Body of pancreas (tissue), 4 donors: Measurements from ENCODE around the gene TAF4B. TPM values are rescaled to one million over a fixed set of nuclear protein-coding genes. Genes with fewer than 3 reads are reported as not detected.

Experiments
- ATAC-seq: fragments of 150-250 bp; one replicate; pipeline ENCODE4 v1.9.1; 2016
- DNase-seq, 4 donors: peaks; one replicate each; pipeline ENCODE4 v3.0.0-alpha.2; 2019
- H3K27ac ChIP-seq, 4 donors: fragments of 200-600 bp; sonication (generic); 1 replicate in 3 of 4; 2 replicates in 1 of 4; pipeline versions ENCODE4 v1.5.1 to v1.6.1; 2016 to 2019; ENCODE audit warnings: mild to moderate bottlenecking in 1 of 4, mixed read lengths in 1 of 4, moderate library complexity in 1 of 4
- H3K27me3 ChIP-seq, 2 donors: fragments of 200-600 bp; sonication (generic); one replicate each; pipeline ENCODE4 v1.6.0; 2016; ENCODE audit warnings: mild to moderate bottlenecking in 1 of 2
- H3K36me3 ChIP-seq, 2 donors: fragments of 200-600 bp; sonication (generic); replicated peaks in 1 of 2; 2 replicates each; pipeline ENCODE4 v1.5.1; 2016; ENCODE audit warnings: low read depth in 2 of 2; ENCODE audit not compliant: insufficient read depth in 1 of 2
- H3K4me1 ChIP-seq: fragments of 200-600 bp; sonication (generic); one replicate; pipeline ENCODE4 v1.6.0; 2016
- H3K4me3 ChIP-seq, 2 donors: fragments of 200-600 bp; sonication (generic); 1 replicate in 1 of 2; 2 replicates in 1 of 2; pipeline ENCODE4 v1.5.1; 2016 to 2019
- H3K9me3 ChIP-seq, 3 donors: fragments of 200-600 bp; sonication (generic); 1 replicate in 2 of 3; 2 replicates in 1 of 3; pipeline ENCODE4 v1.5.1; 2016
- CTCF ChIP-seq, 7 experiments: fragments of 450-650 bp in 4 of 7; fragments of 200-600 bp in 3 of 7; sonication (generic) in 3 of 7; IDR thresholded peaks; one replicate each; pipeline ENCODE4 v1.5.1; 2016 to 2019; ENCODE audit warnings: antibody characterized with exemption in 7 of 7
- POLR2A ChIP-seq, 3 donors: fragments of 450-650 bp; IDR thresholded peaks; one replicate each; pipeline ENCODE4 v1.6.1; 2016; ENCODE audit warnings: antibody characterized with exemption in 3 of 3, mild to moderate bottlenecking in 2 of 3
- WGBS, 2 donors: methylation state at CpG; one replicate each; pipeline ENCODE4 v1.1.5; 2017; 5-methylcytosine and 5-hydroxymethylcytosine counted together
- intact Hi-C: fragments of 100-400 bp; cut with DNase I; formaldehyde crosslinking; loops from one replicate; pipeline ENCODE4 v1.15.1; 2023
- total RNA-seq, 2 donors: library from RNA; depleted of rRNA; stranded (reverse); fragments of >200 nt; gene quantifications; one replicate each; pipeline ENCODE4 v1.1.0, GENCODE V29; 2016

Gene TAF4B
- total RNA-seq, 2 donors from 2014 or later, result 4.2 to 12.2 TPM

GRCh38 chr18:26356045-26356785 is 130.0 kb downstream of the TAF4B start:
- TF ChIP-seq CTCF (IDR thresholded peaks at IDR 0.05) (no peak), POLR2A (IDR thresholded peaks at IDR 0.05) (no peak)
- Histone ChIP-seq H3K36me3 (no peaks in the 10 kb centered on the region), H3K4me1 (no peaks in the 10 kb centered on the region), H3K4me3 (no peak overlapping the region), H3K27me3 (no peaks in the 10 kb centered on the region), H3K9me3 (no peaks in the 10 kb centered on the region), H3K27ac (no peak overlapping the region)
- 87 to 94% methylated on average over 4 of the region's 4 CpGs for WGBS, 2 donors
- no peak for ATAC-seq
- no peak for DNase-seq
- intact Hi-C loops, result no loop called here

GRCh38 chr18:26357960-26358359 is 131.7 kb downstream of the TAF4B start:
- Histone ChIP-seq H3K9me3 (no peaks in the 10 kb centered on the region), H3K27me3 (no peaks in the 10 kb centered on the region), H3K4me3 (no peak overlapping the region), H3K36me3 (no peaks in the 10 kb centered on the region), H3K27ac (no peak overlapping the region), H3K4me1 (no peaks in the 10 kb centered on the region)
- intact Hi-C loops, result no loop called here
- ATAC-seq (no peak), DNase-seq (no peak)
- 88 to 100% methylated on average over 1 of the region's 1 CpG for WGBS, 2 donors
- no peak for TF ChIP-seq CTCF (IDR thresholded peaks at IDR 0.05)
- TF ChIP-seq POLR2A (IDR thresholded peaks at IDR 0.05), result no peak

DNA sequence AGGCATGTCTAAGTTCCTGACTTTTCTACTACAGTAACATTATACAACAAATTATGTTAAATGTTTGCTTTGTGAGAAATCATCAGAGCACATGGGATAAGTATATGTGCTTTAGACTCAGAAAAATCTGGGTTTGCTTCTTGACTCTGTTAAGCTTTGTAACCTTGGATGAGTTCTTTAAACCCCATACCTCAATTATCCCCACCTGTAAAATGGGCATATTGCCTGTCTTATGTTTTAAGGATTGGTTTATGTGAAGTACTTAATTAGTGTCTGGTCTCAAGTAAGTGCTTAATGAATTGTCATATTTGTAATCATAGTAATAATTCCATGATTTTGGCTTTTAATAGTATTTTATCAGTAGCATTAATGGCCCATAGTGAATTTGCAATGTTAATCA is 135.8 kb downstream of the TAF4B start:
- no peak for TF ChIP-seq POLR2A (IDR thresholded peaks at IDR 0.05)
- no peak for TF ChIP-seq CTCF (IDR thresholded peaks at IDR 0.05)

DNA sequence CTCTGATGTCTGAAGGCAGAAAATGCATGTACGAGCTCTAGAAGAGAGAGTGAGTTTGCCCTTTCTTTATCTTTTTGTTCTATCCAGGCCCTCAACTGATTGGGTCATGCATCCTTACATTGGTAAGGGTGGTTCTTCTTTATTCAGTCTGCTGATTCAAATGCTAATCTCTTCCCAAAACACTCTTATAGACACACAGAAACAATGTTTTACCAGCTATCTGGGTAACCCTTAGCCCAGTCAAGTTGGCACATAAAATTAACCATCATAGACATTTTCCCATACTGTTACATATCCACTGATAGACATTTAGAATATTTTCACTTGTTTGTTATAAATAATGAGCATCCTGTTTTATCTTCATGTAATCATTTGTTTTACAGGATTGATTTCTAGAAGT is 141.2 kb downstream of the TAF4B start:
- Histone ChIP-seq H3K4me1 (no peaks in the 10 kb centered on the region), H3K27me3 (no peaks in the 10 kb centered on the region), H3K27ac (no peak overlapping the region), H3K36me3 (no peaks in the 10 kb centered on the region), H3K4me3 (no peak overlapping the region), H3K9me3 (no peaks in the 10 kb centered on the region)
- ATAC-seq (no peak), DNase-seq (no peak)
- intact Hi-C loops, result no loop called here
- WGBS, 2 donors, result 92 to 100% methylated on average over 1 of the region's 1 CpG
- TF ChIP-seq POLR2A (IDR thresholded peaks at IDR 0.05) (no peak), CTCF (IDR thresholded peaks at IDR 0.05) (no peak)

More for the DNA sequence above, 135.8 kb downstream of the TAF4B start:
- Histone ChIP-seq H3K9me3 (no peaks in the 10 kb centered on the region), H3K27me3 (no peaks in the 10 kb centered on the region), H3K4me3 (no peak overlapping the region), H3K27ac (no peak overlapping the region), H3K36me3 (no peaks in the 10 kb centered on the region), H3K4me1 (no peaks in the 10 kb centered on the region)
- DNase-seq (no peak), ATAC-seq (no peak)
- intact Hi-C loops, result no loop called here

DNA sequence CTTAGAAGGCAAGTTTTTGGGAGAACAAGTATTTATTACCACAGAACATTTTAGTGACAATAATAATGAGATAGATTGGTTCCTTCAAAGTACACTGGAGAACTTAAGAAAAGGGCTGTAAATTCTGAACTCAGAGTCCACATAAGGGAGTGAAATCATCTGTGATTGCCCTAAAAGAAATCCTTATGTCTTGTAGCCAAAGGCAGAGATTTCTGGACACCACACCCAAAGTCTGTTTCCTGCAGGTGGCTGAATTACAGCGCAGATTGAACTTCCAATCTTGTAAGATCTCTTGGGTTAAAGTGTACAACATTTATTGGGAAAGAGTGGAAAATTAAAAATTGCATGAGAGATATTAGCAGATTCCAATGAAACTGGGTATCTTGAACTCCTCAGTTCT is 143.8 kb downstream of the TAF4B start:
- 96% methylated on average over 1 of the region's 1 CpG for WGBS, 2 donors
- DNase-seq (no peak), ATAC-seq (no peak)
- no peaks in the 10 kb centered on the region for H3K27me3 ChIP-seq
- H3K27ac ChIP-seq, result no peak overlapping the region
- no peaks in the 10 kb centered on the region for H3K9me3 ChIP-seq
- H3K36me3 ChIP-seq, result no peaks in the 10 kb centered on the region
- intact Hi-C loops, result no loop called here
- no peaks in the 10 kb centered on the region for H3K4me1 ChIP-seq
- H3K4me3 ChIP-seq, result no peak overlapping the region
- TF ChIP-seq POLR2A (IDR thresholded peaks at IDR 0.05), result no peak
- no peak for TF ChIP-seq CTCF (IDR thresholded peaks at IDR 0.05)
